Kidney (tissue), 14 donors: ENCODE results near the gene ASAP2. TPM values are rescaled to one million over a fixed set of nuclear protein-coding genes. Genes with fewer than 3 reads are reported as not detected.

ENCODE experiments used
- DNase-seq, 5 donors: peaks; one replicate each; pipeline ENCODE4 v3.0.0-alpha.2; 2013 to 2020
- FAIRE-seq: peaks from 2 replicates; lab custom pipeline; 2012; peaks lifted over from hg19 to GRCh38; lab: Jason Lieb, UNC
- H3K27ac ChIP-seq, 2 donors: one replicate each; pipeline ENCODE4 v1.7.0; 2013; ENCODE audit warnings: low read depth in 2 of 2, low read length in 2 of 2, inconsistent platforms in 1 of 2
- H3K27me3 ChIP-seq: one replicate; pipeline ENCODE4 v1.7.1; 2013; ENCODE audit warnings: low read length, inconsistent platforms; ENCODE audit not compliant: control insufficient read depth, insufficient read depth
- H3K36me3 ChIP-seq, 3 donors: one replicate each; pipeline versions ENCODE4 v1.7.0 to v1.7.1; 2013; ENCODE audit warnings: low read length in 3 of 3, control low read depth in 1 of 3, inconsistent platforms in 1 of 3; ENCODE audit not compliant: insufficient read depth in 3 of 3, control insufficient read depth in 2 of 3
- H3K4me1 ChIP-seq, 3 donors: one replicate each; pipeline versions ENCODE4 v1.7.0 to v1.7.1; 2013; ENCODE audit warnings: low read length in 3 of 3, inconsistent platforms in 1 of 3, low read depth in 1 of 3; ENCODE audit not compliant: control insufficient read depth in 2 of 3, insufficient read depth in 2 of 3
- H3K4me3 ChIP-seq, 3 donors: one replicate each; pipeline versions ENCODE4 v1.7.0 to v1.8.1; 2013; ENCODE audit warnings: low read length in 3 of 3, control low read depth in 1 of 3, inconsistent platforms in 1 of 3
- H3K9ac ChIP-seq, 3 donors: one replicate each; pipeline versions ENCODE4 v1.7.0 to v1.7.1; 2013; ENCODE audit warnings: low read length in 3 of 3, control low read depth in 1 of 3, inconsistent platforms in 1 of 3
- H3K9me3 ChIP-seq, 3 donors: one replicate each; pipeline versions ENCODE4 v1.7.0 to v1.7.1; 2013; ENCODE audit warnings: low read length in 3 of 3, control low read depth in 1 of 3, inconsistent platforms in 1 of 3; ENCODE audit not compliant: control insufficient read depth in 2 of 3, insufficient read depth in 1 of 3
- intact Hi-C: fragments of 100-400 bp; cut with DNase I; formaldehyde crosslinking; loops from one replicate; pipeline ENCODE4 v1.11.1; 2022
- polyA plus RNA-seq: library from polyadenylated mRNA; stranded (reverse); fragments of 350-450 nt; fragmentation: Illumina TruSeq; extraction: RNeasy Lipid Tissue Mini Kit (QIAGEN cat#74804); gene quantifications from one replicate; pipeline ENCODE4 v1.2.3, GENCODE V29; 2014; ENCODE audit warnings: low read depth, low replicate concordance; ENCODE audit not compliant: insufficient read depth
- total RNA-seq: library from RNA; stranded (reverse); fragmentation: NEBNext Ultra II Directional; extraction: Animal tissue kit (Norgen Biotek cat#: 25700); gene quantifications from one replicate; pipeline ENCODE4 v1.2.1, GENCODE V29; 2021
- TF ChIP-seq, protein P1 (sequence below): IDR thresholded peaks from 3 replicates; pipeline ENCODE4 v1.5.1; 2012; ENCODE audit warnings: mild to moderate bottlenecking, moderate library complexity, borderline replicate concordance; ENCODE audit not compliant: insufficient read depth; ENCODE audit errors: extremely low read depth
- donor health status: control.
- donor health status: control.
- donor health status: control.
- donor health status: control.
- donor health status: control.
- donor health status: DM: yes; HTN: yes; CAD: no.
- donor health status: Normal renal cell carcinoma (clear cell type).

Gene ASAP2
- total and polyA plus RNA-seq, 2 donors from 2014 or later = 26.2 to 54.8 TPM

DNA sequence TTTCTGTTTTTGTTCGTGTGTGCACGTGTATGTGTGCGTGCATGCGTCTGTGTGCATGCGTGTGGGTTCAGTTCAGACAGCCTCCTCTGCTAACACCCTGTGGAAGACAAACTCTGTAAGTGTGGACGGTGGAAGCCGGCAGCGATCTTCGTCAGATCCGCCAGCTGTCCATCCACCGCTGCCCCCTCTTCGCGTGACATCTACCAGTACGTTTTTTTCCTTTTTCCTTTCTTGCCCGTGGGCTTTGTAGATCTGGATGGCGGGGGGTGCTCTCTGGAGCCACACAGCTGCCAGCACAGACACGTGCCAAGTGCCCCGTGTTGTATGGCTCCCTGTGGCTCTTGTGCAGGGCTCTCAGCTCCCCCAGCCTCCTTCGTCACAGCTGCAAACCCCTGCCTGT lies 184.4 kb downstream of the ASAP2 start:
- H3K36me3 ChIP-seq = peaks cover 0 to 39% (median 5%) of the 10 kb centered on the region in 3 donors
- H3K9ac ChIP-seq = no peak overlapping the region
- no peak overlapping the region for H3K4me3 ChIP-seq
- TF ChIP-seq, protein P1, sequence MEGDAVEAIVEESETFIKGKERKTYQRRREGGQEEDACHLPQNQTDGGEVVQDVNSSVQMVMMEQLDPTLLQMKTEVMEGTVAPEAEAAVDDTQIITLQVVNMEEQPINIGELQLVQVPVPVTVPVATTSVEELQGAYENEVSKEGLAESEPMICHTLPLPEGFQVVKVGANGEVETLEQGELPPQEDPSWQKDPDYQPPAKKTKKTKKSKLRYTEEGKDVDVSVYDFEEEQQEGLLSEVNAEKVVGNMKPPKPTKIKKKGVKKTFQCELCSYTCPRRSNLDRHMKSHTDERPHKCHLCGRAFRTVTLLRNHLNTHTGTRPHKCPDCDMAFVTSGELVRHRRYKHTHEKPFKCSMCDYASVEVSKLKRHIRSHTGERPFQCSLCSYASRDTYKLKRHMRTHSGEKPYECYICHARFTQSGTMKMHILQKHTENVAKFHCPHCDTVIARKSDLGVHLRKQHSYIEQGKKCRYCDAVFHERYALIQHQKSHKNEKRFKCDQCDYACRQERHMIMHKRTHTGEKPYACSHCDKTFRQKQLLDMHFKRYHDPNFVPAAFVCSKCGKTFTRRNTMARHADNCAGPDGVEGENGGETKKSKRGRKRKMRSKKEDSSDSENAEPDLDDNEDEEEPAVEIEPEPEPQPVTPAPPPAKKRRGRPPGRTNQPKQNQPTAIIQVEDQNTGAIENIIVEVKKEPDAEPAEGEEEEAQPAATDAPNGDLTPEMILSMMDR = no peak
- no peak for DNase-seq
- intact Hi-C loops = no loop called here
- H3K4me1 ChIP-seq = peaks cover 0 to 18% (median 12%) of the 10 kb centered on the region in 3 donors
- FAIRE-seq = no peak
- H3K9me3 ChIP-seq = no peaks in the 10 kb centered on the region
- H3K27me3 ChIP-seq = no peaks in the 10 kb centered on the region
- peak overlapping the region in 1 of 2 donors; percentile 57 for H3K27ac ChIP-seq

DNA sequence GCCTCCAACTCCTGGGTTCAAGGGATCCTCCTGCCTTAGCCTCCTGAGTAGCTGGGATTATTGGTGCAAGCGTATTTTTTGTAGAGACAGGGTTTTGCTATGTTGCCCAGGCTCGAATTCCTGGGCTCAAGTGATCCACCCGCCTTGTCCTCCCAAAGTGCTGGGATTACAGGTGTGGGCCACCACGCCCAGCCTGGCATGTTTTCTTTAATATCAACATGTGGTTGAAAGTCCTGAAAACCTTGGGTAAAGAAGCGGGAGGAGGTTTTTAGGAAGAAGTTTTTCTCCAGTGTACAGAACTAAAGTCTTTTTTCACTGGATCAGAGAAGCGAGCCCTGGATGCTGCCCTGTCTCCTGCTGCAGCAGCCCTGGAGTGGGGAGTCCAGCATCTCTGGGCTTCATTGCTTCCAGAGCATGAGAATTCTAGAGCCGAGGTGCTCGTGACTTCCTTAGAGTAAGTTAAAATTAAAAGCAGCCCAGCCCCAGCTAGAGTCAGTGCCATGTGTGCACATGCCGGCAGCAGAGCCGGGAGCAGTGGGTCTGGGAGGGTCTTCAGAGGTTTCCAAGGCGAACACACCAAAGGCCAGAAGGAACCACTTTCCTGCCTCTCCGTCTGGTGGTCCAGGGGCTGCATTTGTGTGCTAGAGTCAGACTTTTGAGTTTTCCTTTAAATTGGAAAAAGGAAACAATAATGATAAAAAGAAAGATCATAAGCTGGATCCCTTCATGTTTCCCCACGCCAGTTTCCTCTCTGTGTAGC lies 185.5 kb downstream of the ASAP2 start:
- no peak overlapping the region for H3K4me3 ChIP-seq
- no peak for DNase-seq
- H3K36me3 ChIP-seq = peaks cover 0 to 39% (median 7%) of the 10 kb centered on the region in 3 donors
- no peaks in the 10 kb centered on the region for H3K9me3 ChIP-seq
- TF ChIP-seq, protein P1 = no peak
- no peak for FAIRE-seq
- H3K9ac ChIP-seq = peak overlapping the region in 1 of 3 donors; percentile 41
- peaks cover 0 to 15% (median 7%) of the 10 kb centered on the region in 3 donors for H3K4me1 ChIP-seq
- intact Hi-C loops = no loop called here
- H3K27me3 ChIP-seq = no peaks in the 10 kb centered on the region
- peak overlapping the region; percentile 27 to 79 for H3K27ac ChIP-seq

DNA sequence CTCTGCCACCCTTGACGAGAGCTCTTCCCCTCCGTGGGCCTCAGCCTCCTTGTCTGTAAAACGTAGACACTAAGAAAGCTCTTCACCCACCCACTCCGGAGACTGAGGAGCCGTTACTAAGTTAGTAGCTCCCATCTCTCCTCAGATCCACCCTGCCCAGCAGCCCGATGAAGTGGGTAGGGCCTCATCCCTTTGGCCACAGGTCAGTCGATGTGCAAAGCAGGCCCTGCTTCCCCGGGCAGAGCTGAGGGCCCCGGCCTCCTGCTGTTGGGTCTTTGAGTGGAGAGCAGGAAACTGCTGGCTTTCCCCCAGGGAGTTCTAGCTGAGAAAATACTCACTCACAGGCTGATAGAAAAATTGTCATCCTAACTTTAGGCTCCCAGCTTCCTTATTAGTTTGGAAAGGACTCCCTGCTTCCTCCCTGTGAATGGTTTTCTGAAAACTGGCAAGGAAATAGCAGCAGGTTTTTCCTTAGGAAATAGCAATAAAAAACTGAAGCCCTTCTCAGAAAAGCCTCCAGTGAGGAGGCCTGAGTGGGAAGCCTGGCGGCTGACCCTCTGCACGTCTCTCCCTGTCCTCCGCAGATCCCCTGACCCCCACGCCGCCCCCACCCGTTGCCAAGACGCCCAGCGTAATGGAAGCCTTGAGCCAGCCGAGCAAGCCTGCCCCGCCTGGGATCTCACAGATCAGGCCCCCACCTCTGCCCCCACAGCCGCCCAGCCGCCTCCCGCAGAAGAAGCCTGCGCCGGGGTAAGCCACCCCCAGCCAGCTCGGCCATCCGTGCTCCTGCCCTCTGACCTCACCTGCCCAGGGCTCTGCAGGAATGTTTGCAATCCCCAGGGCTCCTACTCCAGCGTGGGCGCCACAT lies 186.5 kb downstream of the ASAP2 start:
- Histone ChIP-seq H3K36me3 (peaks cover 0 to 35% (median 7%) of the 10 kb centered on the region in 3 donors), H3K27ac (peak overlapping the region; percentile 77 to 79), H3K27me3 (no peaks in the 10 kb centered on the region), H3K4me3 (no peak overlapping the region), H3K9me3 (no peaks in the 10 kb centered on the region), H3K4me1 (peaks cover 0 to 9% (median 4%) of the 10 kb centered on the region in 3 donors), H3K9ac (peak overlapping the region in 1 of 3 donors; percentile 64)
- TF ChIP-seq, protein P1 = no peak
- FAIRE-seq (no peak), DNase-seq (peak; percentile 55 to 88 (median 72))
- intact Hi-C loops = no loop called here
